Measurements from ENCODE around the gene GFI1B.

The GFI1B gene

DNA sequence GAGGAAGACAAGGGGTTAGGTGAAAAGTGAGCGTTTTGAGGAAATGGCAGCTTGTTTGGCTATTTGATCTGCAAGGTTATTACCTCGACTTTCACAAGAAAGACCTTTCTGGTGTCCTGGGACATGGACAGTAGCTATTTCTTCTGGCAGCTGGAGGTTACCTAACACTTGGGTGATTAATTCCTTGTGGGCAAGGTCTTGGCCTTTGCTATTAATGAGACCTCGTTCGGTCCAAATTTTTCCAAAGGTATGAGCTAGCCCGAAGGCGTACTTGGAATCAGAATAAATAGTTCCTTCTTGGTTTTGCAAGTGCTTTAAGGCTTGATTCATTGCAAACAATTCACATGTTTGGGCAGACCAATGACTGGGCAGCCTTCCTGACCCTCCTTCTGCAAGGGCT lies 57.2 kb downstream of the GFI1B start:
- no peak for TF ChIP-seq GATA3 (IDR thresholded peaks at IDR 0.05; ENCODE audit: low read depth, low read length)
- TF ChIP-seq GATA2 (IDR thresholded peaks at IDR 0.05; ENCODE audit: low read depth, low read length), result no peak

DNA sequence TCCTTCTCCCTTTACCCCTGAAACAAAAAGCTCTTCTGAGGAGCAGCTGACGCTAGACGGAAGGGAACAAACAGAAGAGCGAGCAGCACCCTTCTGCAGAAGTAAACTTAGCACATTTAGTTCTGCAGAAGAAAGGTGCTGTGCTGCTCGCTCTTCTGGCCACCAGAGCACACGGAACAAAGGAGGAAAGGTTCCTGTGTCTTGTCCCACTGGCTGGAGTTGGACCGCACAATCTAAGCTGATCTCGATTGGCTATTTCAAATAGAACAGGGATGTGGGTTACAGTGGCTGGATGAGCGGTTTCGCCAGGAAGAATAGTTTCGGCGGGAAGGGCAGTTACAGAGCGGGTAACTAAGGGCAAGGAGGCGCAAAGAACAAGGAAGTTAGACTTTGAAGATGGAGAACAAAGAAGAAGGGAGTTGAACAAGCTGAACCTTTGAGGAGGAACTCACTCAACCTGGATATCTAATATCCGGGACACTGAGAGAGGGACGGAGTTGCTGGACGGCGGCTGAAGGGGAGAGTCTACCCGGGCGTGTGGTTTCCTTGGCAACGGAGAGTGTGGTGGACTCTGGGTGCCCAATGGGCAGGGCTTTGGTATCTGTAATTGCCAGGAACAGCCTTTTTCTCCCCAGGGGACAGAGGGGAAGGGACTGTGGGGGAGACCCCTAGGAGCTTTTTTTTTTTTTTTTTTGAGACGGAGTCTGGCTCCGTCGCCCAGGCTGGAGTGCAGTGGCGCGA lies 59.5 kb downstream of the GFI1B start:
- TF ChIP-seq GATA2 (IDR thresholded peaks at IDR 0.05; ENCODE audit: low read depth, low read length) (no peak), GATA3 (IDR thresholded peaks at IDR 0.05; ENCODE audit: low read depth, low read length) (no peak)
